Fibroblast of the conjunctiva (primary cell): ENCODE results near the gene SEL1L3.

ENCODE experiments used
- DNase-seq: peaks from one replicate; pipeline ENCODE4 v3.0.0-alpha.2; 2010; ENCODE audit warnings: low read depth

The SEL1L3 gene

DNA sequence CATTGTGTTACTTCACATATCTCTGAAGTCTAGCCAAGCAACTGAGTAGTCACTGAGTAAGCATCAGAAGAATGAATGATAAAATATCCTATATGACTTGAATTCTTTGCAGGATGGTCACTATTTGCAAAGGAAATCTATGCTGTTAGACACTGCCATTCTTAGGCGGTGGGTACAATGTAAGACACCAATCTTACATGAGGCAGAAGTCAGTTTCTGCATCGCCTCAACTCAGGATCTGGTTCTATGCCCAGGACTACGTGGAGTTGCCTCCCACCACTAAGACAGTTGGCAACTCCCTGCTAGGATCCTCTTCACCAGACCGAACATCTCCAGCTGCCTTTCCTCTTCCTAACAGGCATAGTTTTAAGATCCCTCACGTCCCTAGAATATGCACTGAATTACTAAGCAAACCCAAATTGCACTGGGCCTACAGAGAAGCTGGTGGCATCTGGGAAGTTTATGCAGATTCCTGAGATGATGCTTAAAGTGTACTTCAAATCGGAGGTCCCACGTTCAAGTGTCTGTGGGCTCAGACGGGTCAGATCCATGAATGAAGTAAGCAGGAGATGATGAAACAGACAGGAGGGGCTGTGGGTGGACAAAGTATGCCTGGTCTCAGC lies 45.6 kb downstream of the SEL1L3 start:
- no peak for DNase-seq

DNA sequence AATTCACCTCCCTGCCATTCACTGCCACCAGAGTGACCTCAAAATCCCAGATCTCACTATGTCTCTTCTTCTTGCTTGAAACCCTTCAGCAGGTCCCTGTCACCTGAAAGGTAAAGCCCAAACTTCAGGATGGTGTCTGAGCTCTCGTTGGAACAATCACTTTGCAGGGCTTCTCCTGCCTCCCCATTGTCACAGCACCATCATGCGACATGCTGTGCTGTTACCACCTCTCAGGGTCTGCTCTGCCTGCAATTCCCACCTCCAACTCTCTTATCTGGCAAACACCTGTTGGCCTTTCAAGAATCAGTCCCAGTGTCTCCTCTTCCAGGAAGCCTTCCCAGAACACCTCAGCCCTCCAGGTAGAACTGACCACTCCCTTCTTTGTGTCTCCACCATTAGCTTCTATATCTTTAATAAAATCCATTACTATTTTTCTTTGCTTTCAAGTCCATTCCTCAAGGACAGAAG lies 46.2 kb downstream of the SEL1L3 start:
- DNase-seq = no peak

DNA sequence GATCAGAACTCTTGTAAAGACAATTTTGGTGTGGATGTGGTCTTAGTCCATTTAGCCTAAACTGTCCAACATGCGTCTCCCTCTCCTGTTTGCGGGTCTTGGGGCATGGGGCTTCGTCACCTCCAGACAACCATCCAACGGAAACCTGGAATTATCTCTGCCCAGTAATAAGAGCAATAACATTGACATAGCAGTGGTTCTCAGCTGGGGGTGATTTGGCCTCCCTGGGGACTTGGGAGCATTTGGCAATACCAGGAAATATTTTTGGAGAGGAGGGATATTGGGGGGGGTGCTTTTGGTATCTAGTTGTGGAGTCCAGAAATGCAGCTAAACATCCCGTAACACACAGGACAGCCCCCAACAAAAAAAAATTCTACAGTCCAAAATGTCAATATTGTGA lies 47.2 kb downstream of the SEL1L3 start:
- no peak for DNase-seq

DNA sequence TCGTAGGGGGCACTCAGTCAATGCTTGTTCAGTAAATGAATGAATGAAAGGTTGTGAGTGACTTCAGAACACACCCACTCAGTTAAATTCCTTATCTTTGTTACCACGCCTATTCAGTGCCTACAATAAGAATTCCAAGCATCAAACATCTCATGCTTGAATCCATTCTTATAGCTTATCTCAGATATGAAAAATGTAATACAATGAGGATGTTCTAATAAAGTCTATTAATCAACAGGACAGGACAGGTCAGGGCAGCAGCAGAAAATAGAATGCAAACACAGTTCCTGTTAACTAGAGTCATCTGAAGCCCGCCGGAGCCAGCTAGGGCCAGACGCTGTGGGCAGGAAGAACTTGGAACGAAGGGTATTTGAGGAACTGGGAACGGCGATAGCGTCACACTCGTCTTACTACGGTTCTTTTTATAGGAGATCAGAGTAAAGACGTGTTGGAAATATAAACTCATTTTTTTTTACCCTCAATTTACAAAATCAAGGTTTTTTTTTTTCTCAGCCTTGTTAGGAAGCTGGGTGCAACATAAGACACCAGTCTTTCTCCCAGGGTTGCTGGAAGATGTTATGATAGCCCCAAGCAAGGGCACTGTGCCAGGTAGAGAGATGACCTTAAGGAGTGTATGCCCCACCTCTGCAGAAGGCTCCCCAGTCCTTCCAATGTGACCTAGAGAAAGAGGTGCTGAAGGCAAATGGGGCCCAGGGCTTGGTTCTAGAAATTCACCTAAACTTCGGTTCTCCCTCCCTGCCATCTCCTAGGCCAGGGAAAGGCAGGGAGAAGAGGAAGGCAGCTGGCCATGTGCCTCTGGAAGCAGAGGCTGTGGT lies 48.3 kb downstream of the SEL1L3 start:
- DNase-seq = no peak

DNA sequence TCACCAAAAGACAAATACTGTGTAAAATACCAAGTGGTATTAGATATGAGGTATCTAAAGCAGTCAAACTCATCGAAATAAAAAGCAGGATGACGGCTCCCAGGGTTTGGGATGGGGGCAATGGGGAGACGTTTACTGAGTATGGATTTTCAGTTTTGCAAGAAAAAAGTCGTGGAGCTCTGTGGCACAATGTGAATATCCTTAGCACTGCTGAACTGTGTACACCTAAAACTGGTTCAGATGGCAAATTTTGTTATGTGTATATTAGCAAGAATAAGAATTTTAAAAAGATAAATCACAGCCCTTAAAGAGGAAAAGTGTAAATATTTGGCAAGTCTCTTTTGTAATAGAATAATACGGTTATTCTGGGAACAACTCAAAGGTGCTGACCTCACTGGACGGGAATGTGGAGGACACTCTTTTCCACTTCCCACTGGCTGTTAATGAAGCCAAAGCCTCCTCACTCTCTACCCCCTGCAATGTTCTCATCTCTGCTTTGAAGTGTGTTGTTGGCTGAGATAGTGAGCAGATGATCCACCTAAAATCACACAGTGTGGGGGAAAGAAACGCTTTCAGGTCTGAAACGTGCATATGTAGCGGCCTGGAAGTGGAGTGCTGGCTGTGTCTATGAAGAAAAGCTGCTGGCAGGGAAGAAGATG lies 49.2 kb downstream of the SEL1L3 start:
- no peak for DNase-seq

DNA sequence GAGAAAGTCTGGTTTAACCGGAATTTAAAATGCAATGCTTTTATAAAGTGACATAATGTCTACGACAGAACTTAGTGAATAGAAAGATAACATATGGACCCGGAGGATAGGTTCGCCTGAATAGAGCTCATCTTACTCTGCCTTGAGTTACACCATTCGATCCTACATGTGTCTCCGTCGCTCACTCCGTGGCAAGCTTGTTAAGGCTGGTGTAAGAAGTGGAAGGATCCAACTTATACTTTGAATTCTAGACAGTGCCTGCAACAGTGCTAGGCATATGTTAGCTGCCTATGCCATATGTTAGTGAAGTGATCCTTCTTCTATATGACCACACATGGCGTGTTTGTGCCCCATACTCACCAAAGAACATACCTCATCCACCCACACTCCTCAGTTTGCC lies 50.9 kb downstream of the SEL1L3 start:
- DNase-seq = no peak

DNA sequence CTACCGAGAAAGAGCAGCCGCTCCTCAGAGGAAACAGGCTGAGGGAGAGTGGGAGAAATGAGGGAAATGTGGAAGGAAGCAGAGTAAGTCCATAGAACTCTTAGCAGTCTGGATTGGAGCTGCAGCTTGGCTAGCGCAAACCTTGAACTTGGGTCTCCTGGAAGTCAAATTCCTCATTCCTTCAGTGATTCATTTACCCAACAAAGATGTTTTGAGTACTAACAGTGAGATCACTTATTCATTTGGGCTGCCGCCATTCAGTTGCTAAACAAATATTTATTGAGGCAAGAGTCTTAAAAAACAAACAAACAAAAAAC lies 51.5 kb downstream of the SEL1L3 start:
- DNase-seq = no peak

DNA sequence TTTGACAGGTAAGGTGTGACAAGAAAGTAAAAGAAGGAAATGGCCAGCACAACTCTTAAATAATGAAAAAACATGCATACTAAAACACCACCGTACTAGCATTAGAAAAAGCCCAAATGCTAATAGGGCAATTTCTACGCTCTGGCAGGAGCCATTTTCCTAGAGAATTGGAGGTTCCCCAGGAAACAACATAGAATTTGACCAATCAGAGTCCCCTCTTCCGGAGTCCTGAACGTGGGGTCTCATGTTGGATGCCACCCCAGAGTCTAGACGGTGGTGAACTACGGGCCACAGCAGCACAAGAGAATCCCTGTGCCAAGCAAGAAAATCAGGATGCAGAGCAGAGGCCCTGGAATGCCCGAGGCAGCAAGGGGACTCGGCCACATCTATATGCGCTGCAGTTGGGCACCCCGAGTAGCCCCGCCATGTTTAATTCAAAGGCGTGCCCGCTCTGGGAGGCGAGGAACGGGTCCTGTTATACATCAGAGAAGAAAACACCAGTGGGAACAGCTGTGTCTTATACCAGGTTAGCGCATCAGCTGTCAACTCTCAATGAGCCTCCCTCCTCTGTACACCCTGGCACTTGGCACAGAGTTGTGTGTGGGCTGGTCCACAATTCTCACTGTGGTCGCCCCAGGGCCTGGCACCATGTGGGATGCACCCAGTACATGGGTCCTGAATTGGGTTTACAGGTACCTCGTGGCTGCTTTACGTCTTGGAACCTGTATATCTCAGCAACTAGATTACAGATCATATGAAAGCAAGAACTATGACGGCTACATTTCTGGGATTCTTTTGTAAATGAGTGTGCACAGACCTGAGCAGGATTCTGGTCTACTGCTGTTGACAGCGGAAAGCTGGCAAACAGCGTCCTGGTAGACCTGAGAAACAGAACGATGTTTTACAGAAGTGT lies 52.1 kb downstream of the SEL1L3 start:
- DNase-seq = no peak

DNA sequence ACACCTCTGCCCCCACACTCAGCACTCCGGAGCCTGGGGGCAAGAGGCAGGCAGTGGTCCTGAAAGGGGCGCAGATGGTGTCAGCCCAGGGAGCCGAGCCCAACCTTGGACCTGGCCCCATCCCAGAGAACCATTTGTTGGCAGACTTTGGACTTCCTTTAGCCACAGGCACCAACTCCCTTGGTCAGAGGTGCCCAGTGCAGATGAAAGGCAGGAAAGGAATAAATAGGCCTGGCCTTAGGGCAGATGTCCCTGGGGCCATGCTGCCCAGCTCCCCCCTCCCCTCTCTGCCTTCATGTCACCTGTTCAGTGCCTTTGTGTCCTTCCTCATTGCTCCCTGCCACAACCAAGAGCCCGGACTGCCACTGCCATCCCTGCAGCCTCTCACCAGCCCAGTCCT lies 52.8 kb downstream of the SEL1L3 start:
- DNase-seq = no peak

DNA sequence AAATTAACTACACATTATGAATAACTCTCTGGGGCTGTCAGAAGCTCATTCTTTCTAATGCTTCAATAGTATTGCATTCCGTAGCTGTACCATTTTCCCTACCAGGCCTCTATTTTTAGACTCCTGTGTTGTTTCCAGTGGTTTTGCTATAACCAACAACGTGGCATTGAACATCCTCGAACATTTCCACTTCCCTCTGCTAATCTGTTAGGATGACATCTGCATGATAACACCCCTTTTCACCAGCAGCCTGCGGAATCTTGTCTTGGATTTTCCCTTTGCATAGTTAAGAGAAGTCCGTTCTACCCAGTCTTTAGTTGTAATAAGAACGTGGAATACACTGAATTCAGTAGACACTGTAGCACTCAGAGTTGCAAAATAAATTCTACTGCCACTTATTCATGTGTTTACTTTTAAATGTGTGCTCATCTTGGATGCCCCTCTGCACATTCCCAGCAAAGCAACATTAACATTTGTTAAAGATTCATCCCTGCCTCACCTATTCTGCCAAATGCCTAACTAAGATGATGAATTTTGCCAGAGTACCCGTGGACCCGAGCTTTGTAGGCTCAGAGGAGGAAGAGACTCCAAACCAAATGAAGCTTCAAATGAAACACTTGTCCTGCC lies 55.6 kb downstream of the SEL1L3 start:
- no peak for DNase-seq

DNA sequence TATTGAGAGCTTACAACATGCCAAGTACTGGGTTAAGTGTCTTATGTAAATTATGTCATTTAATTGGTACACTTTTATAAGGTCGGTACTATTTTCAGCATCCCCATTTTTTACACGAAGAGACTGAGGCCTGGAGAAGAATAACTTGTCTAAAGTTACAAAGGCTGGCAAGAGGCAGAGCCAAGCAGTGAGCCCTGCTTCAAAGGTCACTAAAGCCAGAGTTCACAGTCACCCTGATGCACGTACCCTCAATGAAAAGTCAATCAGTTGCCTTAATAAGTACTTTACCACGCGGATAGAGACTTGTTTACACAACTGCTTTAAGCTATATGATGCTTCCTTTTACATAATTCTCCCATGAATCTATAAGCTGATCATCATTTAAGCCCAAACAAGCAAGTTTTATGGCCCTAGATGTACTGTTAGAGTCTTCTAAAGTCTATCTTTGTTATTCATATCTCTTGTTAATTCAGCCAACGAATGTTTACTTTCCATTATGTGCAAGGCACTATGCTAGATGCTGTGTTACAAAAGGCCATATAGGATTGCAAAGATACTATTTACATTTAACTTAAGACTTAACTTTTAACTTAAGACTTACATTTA lies 57.4 kb downstream of the SEL1L3 start:
- no peak for DNase-seq

DNA sequence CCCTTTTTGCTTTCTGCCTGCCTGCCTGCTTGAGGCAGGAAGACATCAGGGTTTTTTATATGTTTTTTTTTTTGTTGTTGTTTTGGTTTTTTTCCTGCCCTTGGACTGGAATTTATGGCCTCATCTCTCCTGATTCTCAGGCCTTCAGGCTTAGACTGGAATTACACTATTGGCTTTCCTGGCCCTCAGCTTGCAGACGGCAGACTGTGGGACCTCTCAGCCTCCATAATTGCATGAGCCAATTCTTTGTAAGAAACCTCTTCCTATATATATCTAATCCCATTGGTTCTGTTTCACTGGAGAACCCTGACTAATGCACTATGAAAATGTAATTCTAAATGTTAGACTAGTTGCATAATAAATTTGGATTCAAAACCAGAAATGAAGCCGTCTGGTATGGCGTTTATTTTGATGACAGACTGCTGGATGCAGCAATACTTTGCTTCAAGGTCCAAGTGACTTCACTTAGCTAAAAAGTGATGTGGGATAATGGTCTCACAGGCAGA lies 59.0 kb downstream of the SEL1L3 start:
- DNase-seq = no peak

DNA sequence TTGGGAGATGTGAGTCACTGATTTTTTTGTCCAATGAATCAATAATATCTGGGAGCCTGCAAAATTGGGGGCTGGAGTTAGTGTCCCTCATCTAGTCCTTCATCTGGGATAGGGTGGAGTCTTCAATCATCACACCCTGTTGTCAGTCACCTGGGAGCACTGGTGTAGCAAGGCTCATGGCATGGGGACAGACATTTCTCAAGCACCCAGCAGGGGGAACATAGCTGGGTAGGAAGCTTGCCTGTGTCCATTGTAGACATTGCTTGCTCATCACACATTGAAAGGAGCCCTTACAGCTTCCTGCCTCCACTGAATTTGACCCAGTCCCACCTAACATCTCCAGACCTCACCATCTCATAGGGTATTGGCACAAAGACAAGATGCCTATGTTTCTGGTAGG lies 61.2 kb downstream of the SEL1L3 start:
- no peak for DNase-seq

DNA sequence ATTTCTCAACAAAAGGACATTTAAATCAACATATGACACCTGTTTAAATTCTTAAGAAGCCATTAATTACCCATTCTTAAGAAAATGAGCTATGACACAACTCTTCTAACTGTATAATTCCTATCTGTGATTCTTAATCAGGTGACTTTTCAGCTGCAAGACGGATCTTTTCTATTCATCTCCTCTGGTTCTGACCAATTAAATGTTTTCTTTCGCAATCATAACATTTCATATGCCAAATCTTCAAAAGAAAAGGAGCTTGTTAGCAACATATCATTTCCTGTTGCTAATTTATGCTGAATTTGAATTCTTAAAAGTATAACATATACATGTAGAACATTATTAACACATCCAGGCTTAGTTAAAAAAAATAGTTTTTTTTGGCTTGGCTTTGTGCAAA lies 62.5 kb downstream of the SEL1L3 start:
- DNase-seq = no peak

DNA sequence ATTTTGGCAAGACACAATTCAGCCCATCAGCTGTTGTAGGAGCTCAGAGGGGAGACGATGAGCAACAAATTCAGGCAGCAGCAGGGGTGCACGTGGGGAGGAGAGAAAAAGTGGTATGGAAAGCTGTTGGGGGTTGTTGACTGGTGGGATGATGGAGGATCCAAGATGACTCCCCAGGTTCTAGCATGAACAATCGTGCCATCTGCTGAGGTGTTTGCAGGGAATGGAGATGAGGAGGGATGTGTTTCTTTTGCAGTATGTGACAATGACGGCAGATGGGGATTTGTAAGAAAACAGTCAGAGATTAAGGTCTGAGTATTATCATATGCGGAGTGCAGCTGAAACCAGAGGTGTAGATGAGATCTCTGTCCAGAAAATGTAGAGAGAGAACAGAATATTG lies 63.3 kb downstream of the SEL1L3 start:
- no peak for DNase-seq

DNA sequence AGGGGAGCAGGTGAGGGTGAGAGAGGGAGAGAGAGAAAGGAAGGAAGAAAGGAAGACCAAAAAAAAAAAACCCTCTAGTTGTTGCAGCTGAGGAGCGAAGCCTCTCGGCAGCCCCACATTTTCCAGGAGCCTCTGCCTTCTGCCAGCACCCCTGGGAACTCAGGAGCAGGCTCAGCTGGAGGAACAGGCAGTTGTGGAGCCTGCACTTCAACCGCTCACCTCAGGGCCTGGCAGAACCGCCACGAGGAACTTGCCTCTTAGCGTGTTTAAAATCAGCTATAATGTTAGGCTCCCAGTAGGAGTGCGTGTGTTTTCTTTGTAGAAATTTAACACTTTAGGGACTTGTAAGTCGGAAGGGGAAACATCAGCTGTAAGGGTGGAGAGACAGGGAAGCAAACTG lies 65.7 kb downstream of the SEL1L3 start:
- DNase-seq = no peak

DNA sequence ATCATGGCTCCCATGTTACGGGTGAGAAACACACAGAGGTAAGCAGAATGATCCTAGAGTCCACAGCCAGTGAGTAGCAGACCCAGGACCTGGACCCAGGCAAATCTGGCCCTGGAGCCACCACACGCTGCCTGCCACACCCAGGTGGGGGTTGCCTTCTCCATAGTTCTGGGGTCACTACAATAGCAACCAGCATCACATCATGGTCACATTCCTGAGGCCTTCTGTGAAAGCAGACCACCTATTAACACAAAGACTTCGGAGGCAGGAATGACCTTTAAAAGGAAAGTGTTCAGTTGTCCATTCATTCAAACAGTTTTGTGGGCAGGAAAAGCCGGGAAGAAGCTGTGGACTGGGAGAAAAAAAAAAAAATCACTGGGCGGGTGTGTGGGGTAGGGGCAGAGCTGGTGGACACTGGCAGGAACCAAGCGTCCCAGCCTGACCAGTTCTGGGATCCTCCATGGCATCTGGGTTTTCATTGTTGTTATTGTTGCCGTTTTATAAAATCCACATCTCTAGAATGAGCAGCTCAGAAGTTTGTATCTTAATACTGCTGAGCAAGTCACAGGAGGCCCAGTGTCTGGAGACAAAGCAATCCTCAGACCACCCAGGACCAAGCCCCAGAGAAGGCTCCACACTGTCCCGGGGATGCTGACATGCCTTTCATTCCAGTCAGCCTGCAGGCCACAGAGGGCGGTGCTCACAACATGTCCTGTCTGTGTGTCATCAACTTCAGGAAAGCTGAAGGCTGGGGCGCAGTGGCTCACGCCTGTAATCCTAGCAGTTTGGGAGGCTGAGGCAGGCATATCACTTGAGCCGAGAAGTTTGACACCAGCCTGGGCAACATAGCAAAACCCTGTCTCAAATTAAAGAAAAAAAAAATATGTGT lies 67.0 kb downstream of the SEL1L3 start:
- no peak for DNase-seq

DNA sequence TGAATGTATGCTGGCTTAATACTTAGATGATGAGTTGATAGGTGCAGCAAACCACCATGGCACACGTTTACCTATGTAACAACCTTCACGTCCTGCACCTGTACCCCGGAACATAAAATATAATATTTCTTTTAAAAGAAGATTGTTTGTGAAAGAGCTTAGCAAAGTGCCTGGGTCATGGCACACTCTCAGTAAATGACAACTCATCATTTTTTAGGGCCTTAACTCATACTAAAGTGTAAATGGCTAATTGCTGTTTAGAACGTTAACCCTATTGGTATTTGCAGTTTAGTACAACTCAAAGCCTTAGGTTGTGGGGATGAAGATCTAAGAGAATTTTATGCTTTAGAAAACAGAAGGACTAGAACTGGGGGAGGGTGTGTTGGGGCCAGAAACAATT lies 67.7 kb downstream of the SEL1L3 start:
- no peak for DNase-seq

DNA sequence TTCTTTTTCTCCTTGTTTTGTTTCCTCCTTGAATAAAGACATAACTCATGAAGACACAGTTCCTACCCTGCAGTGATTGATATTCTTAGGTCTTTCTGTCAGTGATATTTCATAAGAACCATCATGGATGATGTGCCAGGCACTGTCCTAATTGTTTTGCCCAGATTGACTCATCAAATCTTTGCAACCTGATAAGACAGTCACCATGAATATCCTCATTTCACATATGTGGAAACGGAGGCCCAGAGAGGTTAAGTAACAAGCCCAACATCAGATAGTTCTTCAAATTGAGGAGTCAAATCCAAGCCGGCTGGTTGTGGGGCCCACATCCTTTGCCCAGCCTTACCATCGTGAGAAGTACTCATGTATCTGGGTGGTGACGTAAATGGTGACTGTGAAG lies 69.9 kb downstream of the SEL1L3 start:
- no peak for DNase-seq

DNA sequence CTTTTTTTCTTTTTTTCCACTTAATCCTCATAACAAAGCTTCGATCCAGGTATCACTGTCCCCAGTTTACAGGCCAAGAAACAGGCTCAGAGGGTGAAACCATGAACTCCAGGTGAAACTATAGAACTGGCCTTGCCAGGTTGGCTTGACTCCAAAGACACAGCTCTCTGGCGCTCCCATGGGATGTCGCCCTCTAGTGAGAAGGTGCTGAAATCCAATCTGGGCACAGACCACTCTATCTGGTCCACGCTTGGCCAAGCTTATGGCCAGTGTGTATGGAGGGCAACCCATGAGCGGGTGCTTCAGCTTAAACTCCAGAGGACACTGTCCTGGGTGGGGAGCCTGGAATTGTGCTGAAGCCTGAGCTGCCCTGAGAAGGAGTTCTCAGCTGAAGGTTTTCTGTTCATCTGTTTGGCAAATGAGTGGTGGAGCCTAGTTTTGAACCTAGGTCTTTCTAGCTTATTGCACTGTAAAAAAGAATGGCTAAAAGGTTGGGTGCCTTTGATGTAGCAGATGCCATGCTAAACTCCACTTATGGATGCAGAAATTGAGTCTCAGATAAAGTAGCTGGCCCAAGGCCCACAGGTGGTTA lies 70.5 kb downstream of the SEL1L3 start:
- DNase-seq = no peak
